CD4-positive, alpha-beta T cell treated with Interleukin-12 subunit alpha and Interleukin-12 subunit beta, for 1 hour (primary cell): Measurements from ENCODE around the gene OPCML.

Experiments used
- DNase-seq: peaks from one replicate; pipeline ENCODE4 v3.0.0-alpha.2; 2020

Gene OPCML

GRCh38 chr11:133531971-133532651 is at the start of gene OPCML:
Gene OPCML, minus strand, starts transcription at chr11:133532501.
- no peak for DNase-seq

- DNase-seq: no peak
Measured at GRCh38 chr11:133581091-133581490, 48.8 kb upstream of the OPCML start.

- no peak for DNase-seq
Measured at GRCh38 chr11:133579165-133580031, 47.1 kb upstream of the OPCML start.

- DNase-seq: no peak
Measured at GRCh38 chr11:133577403-133577802, 45.1 kb upstream of the OPCML start.

GRCh38 chr11:133576351-133576750 is 44.0 kb upstream of the OPCML start:
- no peak for DNase-seq

- DNase-seq: no peak
Measured at GRCh38 chr11:133573081-133573480, 40.8 kb upstream of the OPCML start.

- no peak for DNase-seq
Measured at GRCh38 chr11:133570376-133570775, 38.1 kb upstream of the OPCML start.

- DNase-seq: no peak
Measured at GRCh38 chr11:133563505-133564025, 31.3 kb upstream of the OPCML start.

GRCh38 chr11:133560472-133560855 is 28.2 kb upstream of the OPCML start:
- no peak for DNase-seq

GRCh38 chr11:133559833-133560471 is 27.7 kb upstream of the OPCML start:
- no peak for DNase-seq

GRCh38 chr11:133559382-133559781 is 27.1 kb upstream of the OPCML start:
- no peak for DNase-seq

GRCh38 chr11:133555034-133555433 is 22.7 kb upstream of the OPCML start:
- DNase-seq: no peak

- no peak for DNase-seq
Measured at GRCh38 chr11:133553885-133554740, 21.8 kb upstream of the OPCML start.

GRCh38 chr11:133552938-133553337 is 20.6 kb upstream of the OPCML start:
- no peak for DNase-seq

- DNase-seq: no peak
Measured at GRCh38 chr11:133551064-133551463, 18.8 kb upstream of the OPCML start.

GRCh38 chr11:133549826-133550225 is 17.5 kb upstream of the OPCML start:
- no peak for DNase-seq

GRCh38 chr11:133548641-133549040 is 16.3 kb upstream of the OPCML start:
- DNase-seq: no peak

- DNase-seq: no peak
Measured at GRCh38 chr11:133547808-133548494, 15.7 kb upstream of the OPCML start.

- DNase-seq: no peak
Measured at GRCh38 chr11:133545199-133545803, 13.0 kb upstream of the OPCML start.

GRCh38 chr11:133541720-133542095 is 9.4 kb upstream of the OPCML start:
- no peak for DNase-seq

- no peak for DNase-seq
Measured at GRCh38 chr11:133541021-133541719, 8.9 kb upstream of the OPCML start.
